ENCODE results near the gene SPATA31C1. TPM values are rescaled to one million over a fixed set of nuclear protein-coding genes. Genes with fewer than 3 reads are reported as not detected.

The SPATA31C1 gene
- total and polyA plus RNA-seq, 2 donors (not counting 3 experiments of a cell fraction or from before 2014, with no cell fraction given) = not detected

DNA sequence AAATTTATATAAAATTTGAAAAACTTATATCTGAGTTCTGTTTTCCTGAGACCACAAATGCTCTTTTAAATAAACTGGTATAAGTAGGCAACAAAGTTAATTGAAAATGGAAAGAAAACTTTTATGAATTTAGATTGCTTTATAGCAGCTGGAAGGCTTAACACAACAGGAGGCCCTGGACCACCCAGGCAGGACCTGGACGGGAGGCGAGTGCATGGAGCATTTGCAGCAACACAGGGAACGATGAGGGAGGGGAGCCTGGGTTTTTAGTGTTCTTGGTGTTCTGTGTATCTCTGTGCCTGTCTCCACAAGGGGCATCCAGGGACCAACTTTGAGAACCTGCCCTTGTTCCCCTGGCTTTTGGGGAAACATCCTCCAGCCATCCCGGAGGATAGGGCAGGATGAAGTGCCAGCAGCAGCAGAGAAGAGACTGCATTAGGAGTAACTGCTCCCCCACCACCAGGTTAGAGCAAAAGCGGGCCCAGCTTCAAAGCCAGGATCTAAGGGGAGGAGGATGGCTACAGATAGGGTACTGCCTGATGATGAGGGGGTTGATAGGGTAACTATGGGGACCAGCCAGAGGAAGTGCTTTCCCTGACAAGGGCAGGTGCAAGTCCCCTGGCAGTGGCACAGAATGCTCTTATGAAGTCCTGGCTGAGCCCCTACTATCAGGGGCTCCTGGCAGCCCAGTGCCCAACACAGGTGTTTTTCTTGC, 41.8 kb upstream of the SPATA31C1 start:
- BruUV-seq (replicated peaks) = no TSS peak
- TF ChIP-seq, protein P1, sequence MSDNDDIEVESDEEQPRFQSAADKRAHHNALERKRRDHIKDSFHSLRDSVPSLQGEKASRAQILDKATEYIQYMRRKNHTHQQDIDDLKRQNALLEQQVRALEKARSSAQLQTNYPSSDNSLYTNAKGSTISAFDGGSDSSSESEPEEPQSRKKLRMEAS (IDR thresholded peaks at IDR 0.05; ENCODE audit: insufficient read depth, insufficient read length) = no peak
- no peak for TF ChIP-seq POLR2AphosphoS5 (IDR thresholded peaks at IDR 0.05; ENCODE audit: insufficient read depth, low read depth, low read length)
- intact Hi-C loops (cut with micrococcal nuclease) = no loop called here
- Histone ChIP-seq H4K20me1 (replicated peaks; ENCODE audit: control insufficient read depth, extremely low read depth, insufficient read depth, low read length) (no peaks in the 10 kb centered on the region), H3K9me1 (replicated peaks; ENCODE audit: control insufficient read depth, extremely low read depth, insufficient read depth, low read length) (no peaks in the 10 kb centered on the region), H3K79me2 (ENCODE audit: control insufficient read depth, insufficient read depth, low read length) (no peaks in the 10 kb centered on the region), H3K27ac (ENCODE audit: insufficient read depth, low read depth, low read length) (no peak overlapping the region), H3K27me3 (ENCODE audit: control insufficient read depth in 2 of 2, insufficient read depth in 2 of 2, low read length in 2 of 2) (no peaks in the 10 kb centered on the region), H3K4me3 (replicated peaks in 1 of 3; ENCODE audit: insufficient read depth in 1 of 3, low read depth in 1 of 3, low read length in 3 of 3) (no peak overlapping the region), H3K9ac (replicated peaks; ENCODE audit: extremely low read depth, insufficient read depth, low read length) (no peak overlapping the region), H3K9me3 (replicated peaks; ENCODE audit: control insufficient read depth, insufficient read depth, low read length) (no peaks in the 10 kb centered on the region), H3K4me1 (ENCODE audit: control insufficient read depth, extremely low read depth, insufficient read depth, low read length) (peaks cover 3% of the 10 kb centered on the region), H3K36me3 (ENCODE audit: control insufficient read depth in 2 of 2, extremely low read depth in 1 of 2, insufficient read depth in 2 of 2, low read length in 2 of 2) (no peaks in the 10 kb centered on the region), H3K4me2 (ENCODE audit: insufficient read depth, low read length) (no peak overlapping the region), H2AFZ (ENCODE audit: low read depth, low read length) (no peak overlapping the region)
- DNase-seq (ENCODE audit: low read depth, low spot score) (no peak), FAIRE-seq (no peak)
- CTCF ChIA-PET = interaction anchor here (1.6 kb wide), 1 partner anchor 13 kb away, joined by 4 read pairs; no protein-coding TSS in a partner anchor
- POLR2A ChIA-PET = no interaction called here
- dilution Hi-C loops (cut with MboI; ENCODE audit: extremely low pct_ligation_motif_present, low sequenced_read_pairs) = no loop called here

DNA sequence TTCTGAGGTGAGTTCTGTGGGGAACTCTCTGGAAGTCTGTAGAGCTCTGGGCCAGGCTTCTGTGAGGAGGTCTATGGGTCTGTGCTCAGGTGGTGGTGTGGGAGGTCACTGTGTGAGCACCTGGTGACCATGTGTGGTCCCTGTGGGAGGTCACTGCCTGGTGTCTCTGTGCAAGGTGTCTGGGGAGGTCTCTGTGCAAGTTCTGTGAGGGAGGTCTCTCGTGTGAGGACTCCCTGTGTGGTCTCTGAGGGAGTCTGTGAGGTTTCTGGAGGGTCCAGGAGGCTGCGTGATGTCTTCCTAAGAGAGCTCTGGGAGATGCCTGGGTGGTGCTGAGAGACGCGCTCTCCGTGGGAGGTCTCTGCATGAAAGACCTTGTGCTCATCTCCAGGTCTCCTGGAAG, 41.1 kb upstream of the SPATA31C1 start:
- Histone ChIP-seq H3K27ac (ENCODE audit: insufficient read depth, low read depth, low read length) (no peak overlapping the region), H3K9ac (replicated peaks; ENCODE audit: extremely low read depth, insufficient read depth, low read length) (no peak overlapping the region), H3K4me1 (ENCODE audit: control insufficient read depth, extremely low read depth, insufficient read depth, low read length) (peaks cover 3% of the 10 kb centered on the region), H3K4me3 (replicated peaks in 1 of 3; ENCODE audit: insufficient read depth in 1 of 3, low read depth in 1 of 3, low read length in 3 of 3) (no peak overlapping the region), H4K20me1 (replicated peaks; ENCODE audit: control insufficient read depth, extremely low read depth, insufficient read depth, low read length) (no peaks in the 10 kb centered on the region), H3K79me2 (ENCODE audit: control insufficient read depth, insufficient read depth, low read length) (no peaks in the 10 kb centered on the region), H3K27me3 (ENCODE audit: control insufficient read depth in 2 of 2, insufficient read depth in 2 of 2, low read length in 2 of 2) (no peaks in the 10 kb centered on the region), H3K9me1 (replicated peaks; ENCODE audit: control insufficient read depth, extremely low read depth, insufficient read depth, low read length) (no peaks in the 10 kb centered on the region), H3K9me3 (replicated peaks; ENCODE audit: control insufficient read depth, insufficient read depth, low read length) (no peaks in the 10 kb centered on the region), H3K4me2 (ENCODE audit: insufficient read depth, low read length) (no peak overlapping the region), H2AFZ (ENCODE audit: low read depth, low read length) (no peak overlapping the region), H3K36me3 (ENCODE audit: control insufficient read depth in 2 of 2, extremely low read depth in 1 of 2, insufficient read depth in 2 of 2, low read length in 2 of 2) (no peaks in the 10 kb centered on the region)
- no peak for FAIRE-seq
- TF ChIP-seq GATA2 (IDR thresholded peaks at IDR 0.05; ENCODE audit: insufficient read depth, insufficient read length, low read depth, low read length) (no peak), FOS (IDR thresholded peaks at IDR 0.05; ENCODE audit: borderline replicate concordance, insufficient read depth, low read length) (no peak), POLR2A (IDR thresholded peaks at IDR 0.05; ENCODE audit: low read depth, low read length) (no peak), POLR2AphosphoS5 (IDR thresholded peaks at IDR 0.05; ENCODE audit: insufficient read depth, low read depth, low read length) (no peak), EZH2 (IDR thresholded peaks at IDR 0.05; ENCODE audit: borderline replicate concordance, low read depth, low read length, severe bottlenecking) (no peak), MYC (IDR thresholded peaks at IDR 0.05; ENCODE audit: low read depth, low read length) (no peak), JUN (IDR thresholded peaks at IDR 0.05; ENCODE audit: borderline replicate concordance, insufficient read depth, insufficient read length, low read depth) (no peak)
- TF ChIP-seq, protein P2, sequence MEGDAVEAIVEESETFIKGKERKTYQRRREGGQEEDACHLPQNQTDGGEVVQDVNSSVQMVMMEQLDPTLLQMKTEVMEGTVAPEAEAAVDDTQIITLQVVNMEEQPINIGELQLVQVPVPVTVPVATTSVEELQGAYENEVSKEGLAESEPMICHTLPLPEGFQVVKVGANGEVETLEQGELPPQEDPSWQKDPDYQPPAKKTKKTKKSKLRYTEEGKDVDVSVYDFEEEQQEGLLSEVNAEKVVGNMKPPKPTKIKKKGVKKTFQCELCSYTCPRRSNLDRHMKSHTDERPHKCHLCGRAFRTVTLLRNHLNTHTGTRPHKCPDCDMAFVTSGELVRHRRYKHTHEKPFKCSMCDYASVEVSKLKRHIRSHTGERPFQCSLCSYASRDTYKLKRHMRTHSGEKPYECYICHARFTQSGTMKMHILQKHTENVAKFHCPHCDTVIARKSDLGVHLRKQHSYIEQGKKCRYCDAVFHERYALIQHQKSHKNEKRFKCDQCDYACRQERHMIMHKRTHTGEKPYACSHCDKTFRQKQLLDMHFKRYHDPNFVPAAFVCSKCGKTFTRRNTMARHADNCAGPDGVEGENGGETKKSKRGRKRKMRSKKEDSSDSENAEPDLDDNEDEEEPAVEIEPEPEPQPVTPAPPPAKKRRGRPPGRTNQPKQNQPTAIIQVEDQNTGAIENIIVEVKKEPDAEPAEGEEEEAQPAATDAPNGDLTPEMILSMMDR (IDR thresholded peaks at IDR 0.05; ENCODE audit: extremely low read depth in 1 of 2, insufficient read depth in 1 of 2, low read depth in 1 of 2, low read length in 2 of 2) = no peak
- TF ChIP-seq, protein P1 (IDR thresholded peaks at IDR 0.05; ENCODE audit: insufficient read depth, insufficient read length) = no peak
- no TSS peak for BruUV-seq (replicated peaks)
- intact Hi-C loops (cut with micrococcal nuclease) = no loop called here
- ChIA-PET POLR2A (no interaction called here), CTCF (no interaction called here)
- DNase-seq (ENCODE audit: low read depth, low spot score) = no peak
- dilution Hi-C loops (cut with MboI; ENCODE audit: extremely low pct_ligation_motif_present, low sequenced_read_pairs) = no loop called here
